ENCODE measurements around the gene KCNK15. TPM values are rescaled to one million over a fixed set of nuclear protein-coding genes. Genes with fewer than 3 reads are reported as not detected.
"Not testable (repeated sequence)": the region's sequence is repeated elsewhere in the genome, so short reads cannot be mapped to it uniquely, and the experiment has no call there.

KCNK15 gene
- total and polyA plus RNA-seq, 10 of the 15 experiments (the other 5 are each of a cell fraction or from before 2014, with no cell fraction given): not detected

DNA sequence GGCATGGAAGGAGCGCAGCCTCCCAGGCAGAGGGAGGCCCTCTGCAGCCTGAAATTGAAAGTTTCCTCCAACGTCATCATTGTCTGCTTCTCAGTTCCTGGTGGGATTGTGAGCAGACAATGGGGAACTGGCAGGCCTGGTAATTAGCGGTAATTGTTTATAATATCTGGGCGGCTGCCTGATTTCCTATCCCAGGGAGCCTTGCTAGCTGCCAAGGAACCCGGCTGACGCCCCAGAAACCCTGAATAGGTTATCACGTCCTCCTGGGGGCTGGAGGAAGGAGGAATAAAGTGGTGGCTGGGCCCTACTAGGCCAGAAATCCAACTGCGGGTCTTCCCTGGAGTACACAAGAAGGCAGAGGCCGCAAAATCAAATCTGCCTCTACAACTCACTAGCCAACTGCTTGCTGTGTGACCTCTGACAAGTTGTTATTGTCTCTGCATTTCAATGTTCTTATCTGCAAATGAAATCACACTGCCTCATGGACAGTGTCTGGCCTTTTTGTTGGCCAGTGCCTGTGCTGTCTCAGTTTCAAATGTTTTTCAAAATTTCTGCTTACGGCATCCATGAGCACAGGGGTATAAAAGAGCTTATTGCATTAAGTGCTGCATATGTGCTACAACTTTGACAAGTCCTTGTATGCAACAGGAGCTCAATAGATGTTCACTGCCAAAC is 16.9 kb downstream of the KCNK15 start:
- H3K27me3 ChIP-seq (replicated peaks in 1 of 2; ENCODE audit: control insufficient read depth in 2 of 2, insufficient read depth in 2 of 2, low read length in 1 of 2): no peaks in the 10 kb centered on the region; a peak in 1 of 4 replicates
- DNase-seq (ENCODE audit: low read depth, low spot score): no peak

DNA sequence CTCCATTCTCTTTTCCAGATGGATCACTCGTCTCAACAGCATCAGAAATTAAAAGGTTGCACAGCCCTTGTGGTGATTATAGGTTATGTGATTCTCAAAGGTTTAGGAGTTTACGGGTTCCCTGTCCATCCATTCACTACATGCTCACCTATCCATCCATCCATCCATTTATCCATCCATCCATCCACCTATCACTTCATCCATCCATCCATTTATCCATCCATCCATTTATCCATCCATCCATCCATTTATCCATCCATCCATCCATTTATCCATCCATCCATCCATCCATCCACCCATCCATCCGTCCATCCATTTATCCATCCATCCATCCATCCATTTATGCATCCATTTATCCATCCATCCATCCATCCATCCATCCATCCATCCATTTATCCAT is 18.1 kb downstream of the KCNK15 start:
- H3K4me2 ChIP-seq (ENCODE audit: control insufficient read depth, insufficient read depth); intact Hi-C loops (cut with micrococcal nuclease; ENCODE audit: unreplicated experiment); H3K79me2 ChIP-seq (ENCODE audit: control insufficient read depth, insufficient read depth, low read length); H3K9me3 ChIP-seq (replicated peaks; ENCODE audit: control insufficient read depth, insufficient read depth, low read length); H3K4me1 ChIP-seq (ENCODE audit: control insufficient read depth, insufficient read depth, low read length); FAIRE-seq; H2AFZ ChIP-seq (ENCODE audit: control insufficient read depth, low read depth, low read length); POLR2A ChIA-PET; in situ Hi-C loops (cut with MboI); H3K36me3 ChIP-seq (ENCODE audit: control insufficient read depth in 2 of 2, insufficient read depth in 2 of 2, low read length in 1 of 2); RAD21 ChIA-PET (ENCODE audit: unreplicated experiment); H3K4me3 ChIP-seq; H3K27ac ChIP-seq (ENCODE audit: control insufficient read depth, insufficient read depth); SMC1A ChIA-PET (ENCODE audit: uncharacterized antibody, unreplicated experiment); DNase-seq (ENCODE audit: low read depth, low spot score); BruUV-seq (replicated peaks); ATAC-seq; H3K9ac ChIP-seq (ENCODE audit: control insufficient read depth, insufficient read depth, low read length); H4K20me1 ChIP-seq (ENCODE audit: control insufficient read depth, insufficient read depth); H3K27me3 ChIP-seq (replicated peaks in 1 of 2; ENCODE audit: control insufficient read depth in 2 of 2, insufficient read depth in 2 of 2, low read length in 1 of 2): not testable (repeated sequence)
- CTCF ChIA-PET: interaction anchor here (0.7 kb wide), 1 partner anchor 10 kb away, joined by 3 read pairs; no protein-coding TSS in a partner anchor
- 25% methylated on average over 3 of the region's 3 CpGs for WGBS (ENCODE audit: insufficient coverage, insufficient replicate concordance, low lambda C conversion rate, missing lambda C conversion rate)

More for the DNA sequence above, 16.9 kb downstream of the KCNK15 start:
- no peaks in the 10 kb centered on the region for H3K4me1 ChIP-seq (ENCODE audit: control insufficient read depth, insufficient read depth, low read length)
- in situ Hi-C loops (cut with MboI): no loop called here
- H3K9me3 ChIP-seq (replicated peaks; ENCODE audit: control insufficient read depth, insufficient read depth, low read length): no peaks in the 10 kb centered on the region
- H2AFZ ChIP-seq (ENCODE audit: control insufficient read depth, low read depth, low read length): no peak overlapping the region
- no peak overlapping the region for H3K9ac ChIP-seq (ENCODE audit: control insufficient read depth, insufficient read depth, low read length)
- ChIA-PET RAD21 (ENCODE audit: unreplicated experiment) (no interaction called here), POLR2A (no interaction called here), CTCF (no interaction called here), SMC1A (ENCODE audit: uncharacterized antibody, unreplicated experiment) (no interaction called here)
- no peak overlapping the region for H3K4me3 ChIP-seq
- FAIRE-seq (no peak), ATAC-seq (no peak)
- 41% methylated on average over 10 of the region's 10 CpGs for WGBS (ENCODE audit: insufficient coverage, insufficient replicate concordance, low lambda C conversion rate, missing lambda C conversion rate)
- H3K36me3 ChIP-seq (ENCODE audit: control insufficient read depth in 2 of 2, insufficient read depth in 2 of 2, low read length in 1 of 2): no peaks in the 10 kb centered on the region
- no peak overlapping the region for H3K27ac ChIP-seq (ENCODE audit: control insufficient read depth, insufficient read depth)
- no TSS peak for BruUV-seq (replicated peaks)
- intact Hi-C loops (cut with micrococcal nuclease; ENCODE audit: unreplicated experiment): no loop called here
- H3K4me2 ChIP-seq (ENCODE audit: control insufficient read depth, insufficient read depth): no peak overlapping the region
- TF ChIP-seq, protein P1, sequence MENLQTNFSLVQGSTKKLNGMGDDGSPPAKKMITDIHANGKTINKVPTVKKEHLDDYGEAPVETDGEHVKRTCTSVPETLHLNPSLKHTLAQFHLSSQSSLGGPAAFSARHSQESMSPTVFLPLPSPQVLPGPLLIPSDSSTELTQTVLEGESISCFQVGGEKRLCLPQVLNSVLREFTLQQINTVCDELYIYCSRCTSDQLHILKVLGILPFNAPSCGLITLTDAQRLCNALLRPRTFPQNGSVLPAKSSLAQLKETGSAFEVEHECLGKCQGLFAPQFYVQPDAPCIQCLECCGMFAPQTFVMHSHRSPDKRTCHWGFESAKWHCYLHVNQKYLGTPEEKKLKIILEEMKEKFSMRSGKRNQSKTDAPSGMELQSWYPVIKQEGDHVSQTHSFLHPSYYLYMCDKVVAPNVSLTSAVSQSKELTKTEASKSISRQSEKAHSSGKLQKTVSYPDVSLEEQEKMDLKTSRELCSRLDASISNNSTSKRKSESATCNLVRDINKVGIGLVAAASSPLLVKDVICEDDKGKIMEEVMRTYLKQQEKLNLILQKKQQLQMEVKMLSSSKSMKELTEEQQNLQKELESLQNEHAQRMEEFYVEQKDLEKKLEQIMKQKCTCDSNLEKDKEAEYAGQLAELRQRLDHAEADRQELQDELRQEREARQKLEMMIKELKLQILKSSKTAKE (IDR thresholded peaks at IDR 0.05; ENCODE audit: low read depth, poor library complexity, severe bottlenecking): no peak
- TF ChIP-seq HDAC2 (IDR thresholded peaks at IDR 0.05) (no peak), SMAD5 (IDR thresholded peaks at IDR 0.05; ENCODE audit: low read depth) (no peak), GABPA (IDR thresholded peaks at IDR 0.05; ENCODE audit: low read depth) (no peak), HCFC1 (IDR thresholded peaks at IDR 0.05; ENCODE audit: low read length) (no peak)
- no peaks in the 10 kb centered on the region for H3K79me2 ChIP-seq (ENCODE audit: control insufficient read depth, insufficient read depth, low read length)
- no peaks in the 10 kb centered on the region for H4K20me1 ChIP-seq (ENCODE audit: control insufficient read depth, insufficient read depth)
